Esophagus mucosa (tissue), 1 donor: ENCODE results near the gene COL5A3. TPM values are rescaled to one million over a fixed set of nuclear protein-coding genes. Genes with fewer than 3 reads are reported as not detected.
"Not testable (repeated sequence)": the region's sequence is repeated elsewhere in the genome, so short reads cannot be mapped to it uniquely, and the experiment has no call there.

Experiments
- ATAC-seq: fragments of 200-7000 bp; cut with Tn5 transposase; one replicate; pipeline ENCODE4 v1.9.1; 2020
- total RNA-seq: library from RNA; stranded (reverse); gene quantifications from one replicate; pipeline ENCODE4 v1.2.4, GENCODE V29; 2023
- donor health status: DM: yes; HTN: yes; CAD: no.

COL5A3 gene
- total RNA-seq, 1 donor from 2014 or later = 5.6 TPM

DNA sequence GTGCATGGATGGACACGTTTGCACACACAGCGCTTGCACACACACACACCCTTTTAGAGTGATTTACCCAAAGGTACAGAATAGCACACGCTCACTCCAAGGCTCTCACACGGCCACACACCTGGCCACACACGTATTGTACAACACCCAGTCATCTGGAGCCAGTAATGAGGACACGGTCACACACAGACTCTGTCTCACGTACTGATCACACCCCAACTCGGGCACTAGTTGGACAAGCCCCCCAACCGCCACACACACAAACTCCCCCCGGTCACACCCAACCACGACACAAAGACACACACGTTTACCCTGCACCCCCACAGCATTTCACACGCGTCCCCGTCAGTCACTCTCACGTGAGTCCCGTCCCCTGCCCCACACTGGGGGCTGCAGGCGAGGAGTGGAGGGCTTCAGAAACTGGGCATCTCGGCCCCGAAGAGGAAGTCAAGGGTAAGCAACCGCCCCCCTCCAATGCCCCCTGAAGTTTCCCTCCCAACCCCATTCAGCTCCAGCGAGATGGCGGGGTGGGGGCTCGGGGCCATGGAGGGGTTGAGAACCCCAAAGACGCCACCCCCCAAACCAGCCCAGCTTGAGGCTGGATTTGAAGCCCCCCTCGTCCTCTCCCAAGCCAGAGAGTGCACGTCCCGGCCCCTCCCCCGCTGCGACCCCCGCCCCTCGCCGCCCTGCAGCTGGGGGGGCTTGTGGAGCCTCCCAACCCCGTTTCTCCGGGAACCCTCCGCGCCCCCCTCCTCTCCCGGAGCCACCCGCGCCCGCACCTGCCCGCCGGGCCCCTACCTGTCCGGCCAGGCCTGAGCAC is 74.6 kb downstream of the COL5A3 start:
- ATAC-seq = no peak

DNA sequence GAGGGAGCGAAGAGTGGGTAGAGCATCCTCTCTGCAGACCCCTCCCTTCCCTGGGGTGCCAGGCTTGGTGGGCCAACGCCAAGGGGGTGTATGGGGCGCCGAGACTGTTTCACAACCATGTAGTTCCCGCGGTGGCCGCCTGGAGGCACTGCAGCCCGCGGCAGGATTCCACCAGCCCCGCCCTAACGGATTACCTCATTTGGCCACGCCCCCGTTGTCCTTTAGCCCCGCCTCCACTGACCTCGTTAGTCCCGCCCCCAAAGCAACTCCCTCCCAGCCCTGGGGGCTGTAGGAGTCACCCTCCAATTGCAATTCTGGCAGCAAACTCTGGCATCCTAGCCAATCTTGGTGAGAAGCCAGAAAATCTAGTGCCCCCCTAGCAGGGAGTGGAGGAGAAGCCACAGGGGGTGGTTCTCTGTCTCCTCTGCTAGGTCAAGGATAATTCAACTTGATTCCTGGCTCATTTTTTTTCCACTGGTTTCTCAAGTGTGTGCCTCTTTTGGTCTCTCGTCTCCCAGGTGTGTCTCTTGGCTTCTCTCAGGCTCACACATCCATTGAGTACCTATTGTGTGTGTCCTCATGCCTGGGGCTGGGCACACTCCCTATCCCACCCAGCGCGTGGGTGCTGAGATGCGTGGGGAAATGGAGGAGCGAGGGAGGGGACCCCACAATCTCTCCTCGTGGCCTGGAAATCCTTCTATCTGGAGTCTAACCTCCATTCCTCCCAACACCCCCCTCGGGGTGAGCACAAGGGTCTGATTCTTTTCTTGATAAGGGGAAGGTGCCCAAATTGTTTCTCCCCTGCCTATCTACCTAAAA is 76.0 kb downstream of the COL5A3 start:
- ATAC-seq = peak; percentile 92

DNA sequence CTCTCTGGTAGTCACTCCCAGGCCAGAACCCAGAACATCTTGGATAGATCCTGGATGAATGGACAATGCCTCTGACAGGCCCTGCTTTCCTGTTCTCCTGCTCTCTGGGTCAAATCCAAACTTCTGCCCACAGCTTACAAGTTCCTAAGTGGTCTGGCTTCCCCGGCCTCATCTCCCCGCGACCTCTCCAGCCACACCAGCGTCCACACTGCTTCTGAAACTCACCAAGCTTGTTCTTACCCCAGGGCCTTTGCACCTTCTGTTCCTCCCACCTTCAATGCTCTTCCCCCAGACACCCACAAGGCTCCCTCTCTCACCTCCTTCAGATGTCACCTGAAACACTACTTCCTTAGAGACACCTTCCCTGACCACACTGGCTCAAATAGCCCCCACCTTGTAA is 77.5 kb downstream of the COL5A3 start:
- ATAC-seq = no peak

DNA sequence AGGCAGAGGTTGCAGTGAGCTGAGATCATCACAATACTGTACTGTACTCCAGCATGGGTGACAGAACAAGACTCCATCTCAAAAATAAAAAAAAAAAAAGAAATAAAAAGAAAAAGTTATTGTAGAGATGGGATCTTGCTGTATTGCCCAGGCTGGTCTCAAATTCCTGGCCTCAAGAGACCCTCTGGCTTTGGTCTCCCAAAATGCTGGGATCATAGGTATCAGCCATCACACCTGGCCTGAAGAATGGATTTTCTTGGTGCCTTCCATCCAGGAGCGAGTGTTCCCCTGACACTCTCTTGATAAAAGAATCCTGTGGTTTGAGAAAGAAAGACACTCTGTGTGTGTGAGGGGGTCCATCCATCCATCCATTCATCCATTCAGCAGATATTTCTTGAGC is 78.7 kb downstream of the COL5A3 start:
- ATAC-seq = no peak

DNA sequence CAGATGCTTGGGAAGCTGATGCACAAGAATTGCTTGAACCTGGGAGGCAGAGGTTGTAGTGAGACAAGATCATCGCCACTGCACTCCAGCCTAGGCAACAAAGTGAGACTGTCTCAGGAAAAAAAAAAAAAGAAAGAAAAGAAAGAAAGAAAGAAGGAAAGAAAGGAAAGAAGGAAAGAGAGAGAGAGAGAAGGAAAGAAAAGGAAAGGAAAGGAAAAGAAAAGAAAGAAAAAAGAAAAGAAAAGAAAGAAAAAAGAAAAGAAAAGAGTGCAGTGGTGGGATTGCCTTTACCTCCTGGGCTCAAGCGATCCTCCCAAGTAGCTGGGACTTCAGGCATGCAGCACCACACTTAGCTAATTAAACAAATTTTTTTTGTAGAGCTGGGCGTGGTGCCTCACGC is 86.9 kb downstream of the COL5A3 start:
- no peak for ATAC-seq

DNA sequence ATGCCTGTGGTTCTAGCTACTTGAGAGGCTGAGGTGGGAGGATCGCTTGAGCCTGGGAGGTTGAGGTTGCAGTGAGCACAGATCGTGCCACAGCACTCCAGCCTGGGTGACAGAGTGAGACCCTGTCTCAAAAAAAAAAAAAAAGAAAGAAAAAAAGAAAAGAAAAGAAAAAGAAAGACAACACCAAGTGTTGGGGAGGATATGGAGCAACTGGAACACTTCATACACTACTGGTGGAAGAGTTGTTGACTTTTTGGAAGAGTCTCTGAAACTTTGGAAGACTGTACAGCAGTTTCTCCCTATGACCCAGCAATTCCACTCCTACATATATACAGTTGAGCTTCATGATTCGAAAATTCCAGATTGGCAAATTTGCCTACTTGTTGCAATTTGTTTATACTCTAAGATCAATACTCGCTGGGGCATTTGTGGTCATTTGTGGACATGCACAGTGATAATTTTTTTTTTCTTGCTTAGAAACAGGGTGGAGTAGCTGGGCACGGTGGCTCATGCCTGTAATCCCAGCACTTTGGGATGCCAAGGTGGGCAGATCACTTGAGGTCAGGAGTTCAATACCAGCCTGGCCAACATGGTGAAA is 87.4 kb downstream of the COL5A3 start:
- ATAC-seq = not testable (repeated sequence)

DNA sequence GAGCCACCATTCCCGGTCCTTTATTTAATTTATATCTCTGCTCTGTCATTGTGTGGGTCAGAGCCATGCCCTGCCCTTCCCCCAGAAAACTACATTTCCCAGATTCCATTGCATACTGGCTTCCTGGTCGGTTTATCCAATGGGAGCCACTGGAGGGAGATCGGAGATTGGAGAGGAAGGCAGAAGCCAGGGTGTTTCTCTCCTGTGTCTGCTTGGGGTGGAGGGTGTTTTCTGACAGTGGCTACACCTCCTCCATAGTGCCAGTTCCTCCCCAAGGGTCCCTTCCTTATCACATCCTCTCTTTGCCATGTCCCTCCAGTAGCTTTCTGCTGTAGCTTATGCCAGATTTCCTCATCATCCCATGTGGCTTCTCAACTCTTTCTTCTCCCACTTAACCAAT is 93.0 kb downstream of the COL5A3 start:
- ATAC-seq = peak; percentile 39

DNA sequence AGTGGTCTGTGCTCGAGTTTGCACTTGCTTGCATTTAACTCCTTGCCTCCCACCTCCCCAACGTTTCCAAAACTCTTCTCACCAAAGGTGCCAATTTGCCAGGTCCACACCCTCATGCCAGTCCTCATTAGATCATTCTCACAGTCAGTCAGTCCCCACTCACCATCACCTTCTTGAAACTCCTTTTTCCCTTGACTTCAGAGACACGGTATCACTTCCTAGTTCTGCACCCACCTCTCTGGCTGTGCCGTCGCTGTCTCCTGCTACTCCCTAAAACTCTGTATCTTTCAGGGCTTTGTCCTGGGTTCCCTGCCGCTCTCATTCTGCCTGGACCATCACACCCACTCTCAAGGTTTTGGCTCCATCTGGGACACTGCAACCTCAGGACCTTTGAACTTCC is 93.6 kb downstream of the COL5A3 start:
- no peak for ATAC-seq

DNA sequence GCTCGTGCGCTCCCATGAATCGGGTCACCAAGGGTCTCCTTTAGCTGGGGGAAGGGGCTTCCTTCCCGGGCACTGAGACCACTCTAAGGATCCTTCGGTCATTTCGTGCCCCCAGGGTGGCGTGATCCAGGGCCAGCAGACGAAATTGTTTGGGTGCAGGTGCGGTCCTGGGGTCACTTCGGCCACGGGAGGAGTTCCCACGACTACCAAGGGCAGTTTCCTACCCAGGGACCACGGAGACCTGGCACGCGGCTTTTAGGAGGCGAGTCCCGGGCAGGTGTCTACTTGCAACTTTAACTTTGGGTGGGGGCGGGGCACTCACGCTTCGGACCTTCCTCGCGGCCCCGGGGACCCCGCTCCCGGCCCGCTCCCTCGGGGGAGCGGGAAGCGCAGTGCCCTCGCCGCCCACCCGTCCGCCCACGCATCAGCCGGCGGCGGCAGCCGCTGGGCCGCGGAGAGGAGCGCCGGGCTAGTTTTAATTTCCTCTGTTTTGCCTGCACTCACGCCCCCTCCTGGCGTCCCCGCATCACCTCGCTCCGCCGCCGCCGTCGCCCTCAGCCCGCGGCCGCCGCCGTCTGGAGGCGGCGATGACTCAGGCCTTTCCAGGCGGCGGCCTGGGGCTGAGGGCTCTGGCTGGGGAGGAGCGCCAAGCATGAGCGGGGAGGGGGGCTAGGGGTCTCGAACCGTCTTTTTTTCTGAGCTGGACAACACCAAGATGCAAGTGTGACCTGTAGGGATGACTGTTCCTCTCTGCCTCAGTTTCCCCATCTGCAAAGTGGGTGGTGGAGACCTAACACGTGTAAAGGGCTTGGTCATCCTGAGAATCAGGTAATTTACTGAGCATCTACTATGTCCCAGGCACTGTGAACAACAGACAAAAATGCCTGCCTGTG is 95.7 kb downstream of the COL5A3 start:
- ATAC-seq = peak; percentile 86

DNA sequence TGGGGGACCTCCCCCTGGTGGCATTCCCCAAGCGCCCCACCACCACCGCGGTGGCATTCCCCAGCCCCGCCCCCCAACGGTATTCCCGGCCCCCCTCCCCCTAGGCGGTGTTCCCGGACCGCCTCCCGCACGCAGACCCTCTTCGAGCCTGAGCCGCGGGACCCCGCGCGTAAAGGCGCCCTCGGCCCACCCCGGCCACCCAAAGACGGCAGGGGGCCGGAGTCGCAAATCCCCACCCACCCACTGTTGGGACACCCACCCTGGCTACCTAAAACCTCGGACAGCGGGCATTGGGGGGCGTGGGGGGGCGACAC is 96.3 kb downstream of the COL5A3 start:
- ATAC-seq = peak; percentile 4

DNA sequence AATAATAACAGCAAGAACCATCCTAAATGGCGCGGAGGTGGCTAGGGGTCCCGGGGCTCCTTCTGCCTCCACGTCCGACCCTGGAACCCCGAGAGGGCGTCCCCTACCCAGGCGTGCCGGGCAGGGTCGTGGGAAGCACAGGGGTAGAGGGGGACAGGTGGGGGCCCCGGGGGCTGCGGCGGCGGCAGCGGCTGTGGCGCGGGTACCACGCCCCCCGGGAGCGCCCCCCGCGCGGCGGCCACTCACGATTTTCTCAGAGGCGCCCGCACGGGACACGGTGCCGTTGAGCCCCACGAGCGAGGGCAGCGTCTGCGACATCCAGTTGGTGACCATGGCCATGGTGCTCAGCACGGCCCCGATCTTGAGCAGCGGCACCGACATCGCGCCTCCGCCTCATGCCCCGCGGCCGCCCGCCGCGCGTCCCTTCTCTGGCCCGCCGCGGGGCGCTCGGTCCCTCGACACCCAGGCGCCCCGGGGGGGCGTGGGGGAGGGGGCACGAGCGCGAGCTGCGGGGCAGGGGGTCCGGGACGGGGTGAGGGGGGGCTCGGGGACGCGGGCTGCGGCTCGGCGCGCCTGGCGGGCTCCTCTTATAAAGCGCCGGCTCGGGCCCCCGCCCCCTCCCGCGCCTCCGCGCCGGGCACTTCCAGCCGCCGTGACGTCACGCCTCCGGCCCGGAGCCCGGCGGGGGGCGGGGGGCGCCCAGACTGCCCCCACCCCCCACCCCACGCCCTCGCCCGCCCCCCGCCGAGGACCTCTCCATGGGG is 96.9 kb downstream of the COL5A3 start:
- peak; percentile 19 for ATAC-seq

DNA sequence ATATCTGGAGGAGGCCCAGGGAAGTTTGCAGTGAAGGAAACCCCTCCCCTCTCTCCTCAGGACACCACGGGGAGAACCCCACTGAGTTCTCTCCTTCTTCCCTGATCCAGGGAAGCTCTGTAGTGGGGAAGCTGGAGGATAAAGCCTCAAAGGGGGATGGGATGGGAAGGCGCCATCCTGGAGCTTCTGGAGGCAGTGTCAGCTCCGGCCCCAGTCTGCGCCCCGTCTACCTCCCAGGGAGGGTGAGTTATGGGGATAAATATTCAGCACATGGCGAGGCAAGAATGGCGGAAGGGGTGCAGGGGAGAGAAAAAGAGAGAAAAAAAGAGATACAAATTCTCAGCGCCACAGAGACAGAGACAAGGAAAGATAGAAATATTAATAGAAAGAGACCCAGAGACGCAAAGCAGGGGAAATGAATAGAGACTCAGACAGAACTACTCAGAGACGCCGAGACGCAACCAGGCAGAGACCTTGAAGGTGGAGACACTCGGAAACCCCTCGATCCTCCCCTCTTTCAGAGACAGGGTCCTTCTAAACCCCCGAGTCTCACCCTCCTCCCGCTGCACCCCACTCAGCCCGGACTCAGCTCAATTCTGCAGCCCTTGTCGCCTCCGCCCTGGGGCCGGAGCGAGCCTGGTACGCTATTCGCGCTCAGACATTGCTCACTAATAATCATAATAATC is 97.6 kb downstream of the COL5A3 start:
- no peak for ATAC-seq

DNA sequence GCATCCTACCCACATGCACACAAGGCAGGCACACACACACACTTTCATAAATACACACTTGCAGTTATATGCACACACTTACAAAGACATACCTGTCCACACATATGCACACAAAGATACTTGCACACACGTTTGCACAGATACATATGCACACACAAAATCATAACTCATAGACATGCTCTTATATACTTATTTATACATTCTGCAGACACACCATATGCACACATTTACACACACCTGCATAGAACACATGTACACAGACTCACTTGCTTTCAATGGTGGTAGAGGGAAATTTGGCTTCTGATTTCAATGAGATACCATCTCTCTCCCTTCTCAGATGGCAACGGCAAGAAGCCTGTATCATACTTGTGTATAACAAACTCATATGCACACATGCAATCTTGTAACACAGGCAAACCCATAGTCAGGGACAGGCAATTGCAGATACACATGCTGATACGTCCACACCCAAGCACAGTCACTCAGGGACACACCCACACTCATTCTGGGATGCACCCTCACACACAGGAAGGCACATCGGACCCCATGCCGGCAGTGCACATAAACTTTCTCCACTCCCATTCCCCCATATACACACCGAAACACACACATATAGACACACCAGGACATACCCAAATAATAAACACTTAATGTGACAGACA is 98.6 kb downstream of the COL5A3 start:
- no peak for ATAC-seq

DNA sequence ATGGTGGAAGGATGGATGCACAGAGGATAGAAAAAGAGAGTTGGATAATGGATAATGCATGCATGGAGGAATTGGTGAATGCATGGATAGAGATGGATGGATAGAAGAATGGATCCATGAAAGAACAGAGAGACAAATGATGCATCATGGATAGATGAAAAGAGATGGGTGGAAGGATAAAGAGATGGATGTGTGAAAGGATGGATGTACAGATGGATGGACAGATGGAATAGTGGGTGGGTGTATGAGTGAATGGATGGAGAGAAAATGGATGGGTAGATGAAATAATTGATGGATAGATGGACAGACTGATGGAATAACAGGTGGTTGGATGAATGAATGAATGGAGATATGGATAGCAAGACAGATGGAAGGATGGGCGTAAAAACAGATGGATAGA is 99.7 kb downstream of the COL5A3 start:
- no peak for ATAC-seq

Other genes with a start within 250 kb of the COL5A3 start
- gene ZNF846, start 241.8 kb downstream of the COL5A3 start, total RNA-seq = 13.0 TPM
- 13.2 TPM for gene FBXL12, start 191.4 kb downstream of the COL5A3 start, total RNA-seq
- gene UBL5, start 182.6 kb downstream of the COL5A3 start, total RNA-seq = 297 TPM
- gene PIN1, start 175.2 kb downstream of the COL5A3 start, total RNA-seq = 54.4 TPM
- 5.1 TPM for gene OLFM2, start 74.0 kb downstream of the COL5A3 start, total RNA-seq
- not detected for gene RDH8, start 3.0 kb upstream of the COL5A3 start, total RNA-seq
- gene SHFL, start 75.8 kb upstream of the COL5A3 start, total RNA-seq = 11.1 TPM
- not detected for gene ANGPTL6, start 92.2 kb upstream of the COL5A3 start, total RNA-seq
- gene PPAN, start 95.9 kb upstream of the COL5A3 start, total RNA-seq = 32.3 TPM
- gene P2RY11, start 101.2 kb upstream of the COL5A3 start, total RNA-seq = 4.8 TPM
- gene EIF3G, start 109.4 kb upstream of the COL5A3 start, total RNA-seq = 166 TPM
- gene DNMT1, start 184.4 kb upstream of the COL5A3 start, total RNA-seq = 63.7 TPM
- 2.5 TPM for gene S1PR2, start 220.8 kb upstream of the COL5A3 start, total RNA-seq
- gene MRPL4, start 241.7 kb upstream of the COL5A3 start, total RNA-seq = 68.7 TPM